ENCODE data around the gene SOAT2.

- peak; percentile 71 for TF ChIP-seq CTCF (IDR thresholded peaks at IDR 0.05)
- no peak for TF ChIP-seq REST (IDR thresholded peaks at IDR 0.05; ENCODE audit: insufficient read depth in 1 of 2, low read depth in 2 of 2, low read length in 1 of 2)
Observed at GRCh38 chr12:53061404-53062010, 41.8 kb upstream of the SOAT2 start.

Data from Panc1 (cell line).